Glutamatergic neuron (in vitro differentiated cells): Measurements from ENCODE around the gene EIF3A. TPM values are rescaled to one million over a fixed set of nuclear protein-coding genes. Genes with fewer than 3 reads are reported as not detected.

Experiments
- DNase-seq: peaks from one replicate; pipeline ENCODE4 v3.0.0; 2022
- H3K27ac Mint-ChIP-seq: one replicate; pipeline ENCODE4 v1.8.0; 2020; ENCODE audit warnings: mild to moderate bottlenecking, mixed read lengths, inconsistent platforms; ENCODE audit not compliant: unreplicated experiment
- H3K27me3 Mint-ChIP-seq: one replicate; pipeline ENCODE4 v1.8.0; 2020; ENCODE audit warnings: mild to moderate bottlenecking, moderate library complexity, mixed read lengths, inconsistent platforms; ENCODE audit not compliant: unreplicated experiment
- H3K36me3 Mint-ChIP-seq: one replicate; pipeline ENCODE4 v1.8.0; 2020; ENCODE audit warnings: mild to moderate bottlenecking, mixed read lengths, inconsistent platforms; ENCODE audit not compliant: unreplicated experiment
- H3K4me1 Mint-ChIP-seq: one replicate; pipeline ENCODE4 v1.8.0; 2020; ENCODE audit warnings: mild to moderate bottlenecking, low read depth, mixed read lengths, inconsistent platforms; ENCODE audit not compliant: unreplicated experiment
- H3K4me3 Mint-ChIP-seq: one replicate; pipeline ENCODE4 v1.8.0; 2020; ENCODE audit warnings: mild to moderate bottlenecking, mixed read lengths, inconsistent platforms; ENCODE audit not compliant: unreplicated experiment
- H3K9me3 Mint-ChIP-seq: one replicate; pipeline ENCODE4 v1.8.0; 2020; ENCODE audit warnings: mild to moderate bottlenecking, moderate library complexity, mixed read lengths, inconsistent platforms; ENCODE audit not compliant: unreplicated experiment
- CTCF ChIP-seq: fragments of 200-600 bp; sonication (generic); IDR thresholded peaks from one replicate; pipeline ENCODE4 v1.5.0; 2021; ENCODE audit not compliant: partially characterized antibody, unreplicated experiment
- total RNA-seq: library from RNA; stranded (reverse); fragmentation: NEBNext Ultra II Directional; extraction: Animal tissue kit (Norgen Biotek cat#: 25700); gene quantifications from one replicate; pipeline ENCODE4 v1.2.1, GENCODE V29; 2021; ENCODE audit not compliant: unreplicated experiment

The EIF3A gene
- total RNA-seq, 1 donor from 2014 or later: 110 TPM

- Mint-ChIP-seq H3K4me1 (no peaks in the 10 kb centered on the region), H3K27me3 (peaks cover 3% of the 10 kb centered on the region), H3K4me3 (no peak overlapping the region), H3K36me3 (no peaks in the 10 kb centered on the region), H3K27ac (no peak overlapping the region), H3K9me3 (no peaks in the 10 kb centered on the region)
- DNase-seq: no peak
- no peak for TF ChIP-seq CTCF
Measured at GRCh38 chr10:118992496-118992895, 88.1 kb downstream of the EIF3A start.

GRCh38 chr10:118990326-118990725 lies 90.3 kb downstream of the EIF3A start:
- no peak for DNase-seq
- no peak for TF ChIP-seq CTCF
- H3K4me3 Mint-ChIP-seq: no peak overlapping the region
- no peak overlapping the region for H3K27ac Mint-ChIP-seq
- H3K4me1 Mint-ChIP-seq: no peaks in the 10 kb centered on the region
- peaks cover 6% of the 10 kb centered on the region for H3K36me3 Mint-ChIP-seq
- H3K27me3 Mint-ChIP-seq: peaks cover 3% of the 10 kb centered on the region
- peaks cover 3% of the 10 kb centered on the region for H3K9me3 Mint-ChIP-seq

- Mint-ChIP-seq H3K4me1 (peaks cover 3% of the 10 kb centered on the region), H3K27me3 (peaks cover 2% of the 10 kb centered on the region), H3K36me3 (peaks cover 16% of the 10 kb centered on the region), H3K4me3 (no peak overlapping the region), H3K27ac (no peak overlapping the region), H3K9me3 (peaks cover 5% of the 10 kb centered on the region)
- no peak for DNase-seq
- no peak for TF ChIP-seq CTCF
Measured at GRCh38 chr10:118986815-118987790, 93.5 kb downstream of the EIF3A start.

- Mint-ChIP-seq H3K27ac (no peak overlapping the region), H3K4me1 (peaks cover 15% of the 10 kb centered on the region), H3K9me3 (peaks cover 8% of the 10 kb centered on the region), H3K4me3 (no peak overlapping the region), H3K27me3 (peaks cover 10% of the 10 kb centered on the region), H3K36me3 (peaks cover 16% of the 10 kb centered on the region)
- DNase-seq: no peak
- no peak for TF ChIP-seq CTCF
Measured at GRCh38 chr10:118985576-118985975, 95.0 kb downstream of the EIF3A start.

Other genes with a start within 250 kb of the EIF3A start
- 34.0 TPM for gene NANOS1, start 51.1 kb downstream of the EIF3A start, total RNA-seq
- gene DENND10, start 23.3 kb upstream of the EIF3A start, total RNA-seq: 39.9 TPM
- gene SFXN4, start 84.9 kb upstream of the EIF3A start, total RNA-seq: 12.2 TPM
- gene PRDX3, start 98.0 kb upstream of the EIF3A start, total RNA-seq: 103 TPM
- 77.6 TPM for gene GRK5, start 126.8 kb upstream of the EIF3A start, total RNA-seq